Pancreas (tissue), 10 donors: ENCODE results near the gene ATP8A2. TPM values are rescaled to one million over a fixed set of nuclear protein-coding genes. Genes with fewer than 3 reads are reported as not detected.

Experiments
- ATAC-seq, 4 donors: fragments of 200-7000 bp; cut with Tn5 transposase; one replicate each; pipeline versions ENCODE4 v1.8.0 to v1.9.1; 2020; ENCODE audit warnings: mild to moderate bottlenecking in 4 of 4, moderate library complexity in 4 of 4
- DNase-seq, 6 donors: peaks; one replicate each; pipeline ENCODE4 v3.0.0-alpha.2; 2020
- FAIRE-seq: peaks from 2 replicates; lab custom pipeline; 2012; peaks lifted over from hg19 to GRCh38; lab: Jason Lieb, UNC
- H3K27ac ChIP-seq, 4 donors: fragments of 200-600 bp; sonication (generic); 1 replicate in 3 of 4; 2 replicates in 1 of 4; pipeline versions ENCODE4 v1.5.0 to v1.8.0; 2020
- H3K27me3 ChIP-seq, 4 donors: fragments of 200-600 bp; one replicate each; pipeline ENCODE4 v1.8.0; 2021
- H3K36me3 ChIP-seq, 3 donors: fragments of 200-600 bp; sonication (generic) in 1 of 3; one replicate each; pipeline versions ENCODE4 v1.5.0 to v1.8.0; 2020 to 2021
- H3K4me1 ChIP-seq, 3 donors: fragments of 200-600 bp; one replicate each; pipeline ENCODE4 v1.8.0; 2021
- H3K4me3 ChIP-seq, 4 donors: fragments of 200-600 bp; sonication (generic) in 2 of 4; one replicate each; pipeline versions ENCODE4 v1.5.0 to v1.8.0; 2020 to 2021
- H3K9me3 ChIP-seq, 4 donors: fragments of 200-600 bp; one replicate each; pipeline ENCODE4 v1.8.0; 2021
- CTCF ChIP-seq, 4 donors: fragments of 200-600 bp; sonication (generic) in 3 of 4; IDR thresholded peaks; one replicate each; pipeline versions ENCODE4 v1.5.0 to v1.8.0; 2021; ENCODE audit warnings: antibody characterized with exemption in 4 of 4
- WGBS, 2 donors: extraction: QIAGEN DNeasy Blood & Tissue Kit; methylation state at CpG; one replicate each; pipeline ENCODE4 v1.1.7; 2013; 5-methylcytosine and 5-hydroxymethylcytosine counted together
- intact Hi-C, 3 donors: fragments of 100-400 bp; cut with DNase I; formaldehyde crosslinking; loops; one replicate each; pipeline versions ENCODE4 v1.11.1 to v1.14.2; 2022
- polyA plus RNA-seq, 2 donors: library from polyadenylated mRNA; stranded (reverse); fragments of 200-250 nt; gene quantifications; one replicate each; pipeline ENCODE4 v1.2.3, GENCODE V29; 2013
- total RNA-seq, 6 donors: library from RNA; stranded (reverse); fragmentation: NEBNext Ultra II Directional in 4 of 6; extraction: Animal tissue kit (Norgen Biotek cat#: 25700) in 4 of 6; gene quantifications; one replicate each; pipeline versions ENCODE4 v1.2.1 to v1.2.4, GENCODE V29; 2021 to 2023
- donor health status: healthy with polysubstance abuse.
- donor health status: DM: no; HTN: no; CAD: no; lungs with moderate emphysema.
- donor health status: DM: no; HTN: no; CAD: no.
- donor health status: control.
- donor health status: control.
- donor health status: Bipolar disorder and iron deficiency.
- donor health status: DM: yes; HTN: yes; CAD: no.
- donor health status: DM: no; HTN: no; CAD: no.
- donor health status: DM: no; HTN: no; CAD: no.
- donor health status: DM: yes; HTN: yes; CAD: no.

ATP8A2 gene
- total and polyA plus RNA-seq, 8 donors, result 0.04 to 0.28 (median 0.14) TPM

- Histone ChIP-seq H3K36me3 (no peaks in the 10 kb centered on the region), H3K4me1 (no peaks in the 10 kb centered on the region), H3K9me3 (no peaks in the 10 kb centered on the region), H3K27ac (no peak overlapping the region), H3K4me3 (no peak overlapping the region), H3K27me3 (no peaks in the 10 kb centered on the region)
- DNase-seq, result no peak
- ATAC-seq, result no peak
- FAIRE-seq, result no peak
- no peak for TF ChIP-seq CTCF (IDR thresholded peaks at IDR 0.05)
- 65 to 78% methylated on average over 9 of the region's 9 CpGs for WGBS, 2 donors
- intact Hi-C loops, result no loop called here
Measured at GRCh38 chr13:25462301-25463125, 90.7 kb downstream of the ATP8A2 start.

GRCh38 chr13:25463496-25463895 is 91.7 kb downstream of the ATP8A2 start:
- no peak overlapping the region for H3K4me3 ChIP-seq
- FAIRE-seq, result no peak
- 60 to 61% methylated on average over 3 of the region's 3 CpGs for WGBS, 2 donors
- intact Hi-C loops, result no loop called here
- no peak for TF ChIP-seq CTCF (IDR thresholded peaks at IDR 0.05)
- H3K27me3 ChIP-seq, result no peaks in the 10 kb centered on the region
- no peaks in the 10 kb centered on the region for H3K9me3 ChIP-seq
- no peak for DNase-seq
- no peaks in the 10 kb centered on the region for H3K36me3 ChIP-seq
- no peak for ATAC-seq
- no peaks in the 10 kb centered on the region for H3K4me1 ChIP-seq
- H3K27ac ChIP-seq, result no peak overlapping the region

- no peak for FAIRE-seq
- intact Hi-C loops, result no loop called here
- no peaks in the 10 kb centered on the region for H3K36me3 ChIP-seq
- H3K27me3 ChIP-seq, result peaks cover 0 to 22% (median 0%) of the 10 kb centered on the region in 4 donors
- H3K27ac ChIP-seq, result no peak overlapping the region
- no peaks in the 10 kb centered on the region for H3K4me1 ChIP-seq
- no peaks in the 10 kb centered on the region for H3K9me3 ChIP-seq
- WGBS, 2 donors, result 58% methylated on average over 4 of the region's 4 CpGs
- TF ChIP-seq CTCF (IDR thresholded peaks at IDR 0.05), result no peak
- no peak for DNase-seq
- no peak for ATAC-seq
- no peak overlapping the region for H3K4me3 ChIP-seq
Measured at GRCh38 chr13:25466880-25467279, 95.1 kb downstream of the ATP8A2 start.

- intact Hi-C loops, result no loop called here
- FAIRE-seq (no peak), ATAC-seq (peak in 3 of 4 donors; percentile 43 to 85 (median 45)), DNase-seq (peak in 1 of 6 donors; percentile 67)
- H3K9me3 ChIP-seq, result no peaks in the 10 kb centered on the region
- no peaks in the 10 kb centered on the region for H3K36me3 ChIP-seq
- peaks cover 0 to 22% (median 0%) of the 10 kb centered on the region in 4 donors for H3K27me3 ChIP-seq
- H3K27ac ChIP-seq, result no peak overlapping the region
- TF ChIP-seq CTCF (IDR thresholded peaks at IDR 0.05), result no peak
- no peaks in the 10 kb centered on the region for H3K4me1 ChIP-seq
- 3 to 4% methylated on average over 61 to 75 of the region's 75 CpGs for WGBS, 2 donors
- H3K4me3 ChIP-seq, result no peak overlapping the region
Measured at GRCh38 chr13:25468325-25469168, 96.8 kb downstream of the ATP8A2 start.
